GM23338 (cell line): ENCODE measurements around the gene MME. TPM values are rescaled to one million over a fixed set of nuclear protein-coding genes. Genes with fewer than 3 reads are reported as not detected.

ENCODE experiments used
- ATAC-seq: fragments of 200-7000 bp; cut with Tn5 transposase; 3 replicates; pipeline ENCODE4 v1.9.1; 2020
- DNase-seq: peaks from one replicate; pipeline ENCODE4 v3.0.0-alpha.2; 2015; ENCODE audit warnings: low spot score
- H2AFZ ChIP-seq: fragments of 200-600 bp; sonication (generic); 2 replicates; pipeline ENCODE4 v1.8.0; 2016; ENCODE audit warnings: antibody characterized with exemption, mild to moderate bottlenecking, moderate library complexity
- H3F3A ChIP-seq: fragments of 200-600 bp; sonication (generic); replicated peaks from 2 replicates; pipeline ENCODE4 v1.8.0; 2017; ENCODE audit warnings: antibody characterized with exemption, mixed run types, low read depth
- H3K27ac ChIP-seq: fragments of 200-600 bp; sonication (generic); 2 replicates; pipeline ENCODE4 v1.6.1; 2016; ENCODE audit warnings: low read depth
- H3K27me3 ChIP-seq: fragments of 200-600 bp; sonication (generic); 2 replicates; pipeline ENCODE4 v1.8.0; 2016; ENCODE audit warnings: mild to moderate bottlenecking, mixed run types, moderate library complexity; ENCODE audit not compliant: insufficient read depth
- H3K36me3 ChIP-seq: fragments of 200-600 bp; sonication (generic); 2 replicates; pipeline ENCODE4 v1.8.0; 2016; ENCODE audit warnings: mild to moderate bottlenecking; ENCODE audit not compliant: insufficient read depth
- H3K4me1 ChIP-seq: fragments of 200-600 bp; sonication (generic); 2 replicates; pipeline ENCODE4 v1.8.0; 2016; ENCODE audit warnings: mild to moderate bottlenecking, moderate library complexity; ENCODE audit not compliant: insufficient read depth
- H3K4me2 ChIP-seq: fragments of 200-600 bp; sonication (generic); 2 replicates; pipeline ENCODE4 v1.7.1; 2017; ENCODE audit warnings: mixed run types
- H3K4me3 ChIP-seq: fragments of 200-600 bp; sonication (generic); 2 replicates; pipeline ENCODE4 v1.6.1; 2016; ENCODE audit warnings: mixed run types
- H3K79me2 ChIP-seq: fragments of 200-600 bp; sonication (generic); replicated peaks from 2 replicates; pipeline ENCODE4 v1.8.0; 2017; ENCODE audit warnings: mild to moderate bottlenecking; ENCODE audit not compliant: insufficient read depth
- H3K9me2 ChIP-seq: fragments of 200-600 bp; sonication (generic); 2 replicates; pipeline ENCODE4 v1.8.0; 2017; ENCODE audit not compliant: insufficient read depth
- H4K20me1 ChIP-seq: fragments of 200-600 bp; sonication (generic); replicated peaks from 2 replicates; pipeline ENCODE4 v1.8.0; 2017; ENCODE audit warnings: mild to moderate bottlenecking; ENCODE audit not compliant: insufficient read depth
- H3K27ac Mint-ChIP-seq: 2 replicates; pipeline ENCODE4 v1.8.0; 2020; ENCODE audit warnings: inconsistent platforms, mild to moderate bottlenecking, moderate library complexity, mixed read lengths
- H3K27me3 Mint-ChIP-seq: 3 replicates; pipeline ENCODE4 v1.8.0; 2022; ENCODE audit warnings: low read depth, mild to moderate bottlenecking, moderate library complexity, mixed read lengths, inconsistent platforms; ENCODE audit not compliant: insufficient read depth, poor library complexity
- H3K36me3 Mint-ChIP-seq: 3 replicates; pipeline ENCODE4 v1.8.0; 2021; ENCODE audit warnings: low read depth, mild to moderate bottlenecking, inconsistent platforms, moderate library complexity, mixed read lengths
- H3K4me1 Mint-ChIP-seq: 3 replicates; pipeline ENCODE4 v1.8.0; 2020; ENCODE audit warnings: mild to moderate bottlenecking, inconsistent platforms, mixed read lengths
- H3K4me3 Mint-ChIP-seq: 3 replicates; pipeline ENCODE4 v1.8.0; 2021; ENCODE audit warnings: moderate library complexity, mild to moderate bottlenecking, inconsistent platforms, mixed read lengths
- H3K9me3 Mint-ChIP-seq: 3 replicates; pipeline ENCODE4 v1.8.0; 2020; ENCODE audit warnings: moderate library complexity, mild to moderate bottlenecking, inconsistent platforms, mixed read lengths
- CREB1 ChIP-seq: fragments of 250-450 bp; sonication (Bioruptor Pico); IDR thresholded peaks from 2 replicates; pipeline ENCODE4 v1.5.0; 2020; ENCODE audit warnings: low read depth, mild to moderate bottlenecking, moderate library complexity
- EZH2phosphoT487 ChIP-seq: fragments of 200-600 bp; sonication (generic); IDR thresholded peaks from one replicate; pipeline ENCODE4 v1.8.1; 2018; ENCODE audit warnings: antibody characterized with exemption; ENCODE audit not compliant: unreplicated experiment
- STAT1 ChIP-seq: IDR thresholded peaks from one replicate; pipeline ENCODE4 v1.6.1; 2016; ENCODE audit warnings: antibody characterized with exemption; ENCODE audit not compliant: unreplicated experiment
- ZNF114 ChIP-seq: fragments of 250-450 bp; sonication (Bioruptor Pico); IDR thresholded peaks from 2 replicates; pipeline ENCODE4 v1.5.0; 2020; ENCODE audit warnings: mild to moderate bottlenecking, moderate library complexity
- polyA plus RNA-seq: library from polyadenylated mRNA; unstranded; fragments of >200 nt; fragmentation: Nextera tagmentation; extraction: Ambion mirVana; gene quantifications from 2 replicates; pipeline ENCODE4 v1.2.1, GENCODE V29; 2016
- total RNA-seq: library from RNA; depleted of rRNA; stranded (reverse); fragments of >200 nt; shearing (Covaris generic); gene quantifications from 2 replicates; pipeline ENCODE4 v1.2.3, GENCODE V29; 2014
- TF ChIP-seq, protein P1 (sequence below): IDR thresholded peaks from 2 replicates; pipeline ENCODE4 v1.6.1; 2016; ENCODE audit warnings: antibody characterized with exemption
- TF ChIP-seq, protein P2 (sequence below), 2 experiments: fragments of 200-600 bp in 1 of 2; sonication (generic) in 1 of 2; conservative IDR thresholded peaks; 2 replicates each; pipeline versions ENCODE4 v1.5.1 to v1.6.1; 2016 to 2017; ENCODE audit warnings: antibody characterized with exemption in 2 of 2, low read depth in 2 of 2, mild to moderate bottlenecking in 2 of 2, moderate library complexity in 1 of 2
- TF ChIP-seq, protein P3 (sequence below): IDR thresholded peaks from one replicate; pipeline ENCODE4 v1.6.1; 2018; ENCODE audit warnings: antibody characterized with exemption; ENCODE audit not compliant: unreplicated experiment

Gene MME
- total and polyA plus RNA-seq, 2 experiments from 2014 or later: 15.2 to 76.7 TPM

DNA sequence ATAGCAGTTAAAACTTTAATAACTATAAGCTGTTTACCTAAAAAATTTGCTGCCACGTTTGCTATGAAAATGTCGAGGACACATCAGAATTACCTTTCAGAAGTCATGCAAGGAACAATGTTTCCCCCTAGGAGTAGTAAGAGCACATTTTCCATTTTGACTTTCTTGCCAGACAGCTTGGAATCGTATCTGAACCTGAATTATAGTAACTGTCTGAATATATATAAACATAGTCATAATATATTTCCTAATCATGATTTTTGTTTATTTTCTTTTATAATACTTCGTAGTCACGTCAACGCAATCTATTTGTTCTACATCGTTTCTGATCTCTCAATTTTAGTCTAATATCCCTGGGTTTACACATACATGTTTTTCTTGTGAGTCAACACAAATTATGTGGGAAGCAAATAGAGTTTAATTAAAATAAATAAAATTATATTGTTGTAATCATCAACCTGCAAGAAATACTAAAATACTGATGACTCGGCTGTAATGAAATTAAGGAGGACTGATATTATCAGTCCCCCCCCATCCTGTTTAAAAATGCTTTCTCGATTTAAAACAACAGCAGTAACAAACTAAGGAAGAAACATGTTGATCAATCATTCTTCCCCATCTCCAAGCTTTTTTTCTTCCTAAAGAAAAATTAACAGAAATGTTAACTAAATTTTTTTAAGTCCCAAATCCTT, 78.4 kb downstream of the MME start:
- DNase-seq (no peak), ATAC-seq (no peak)
- Histone ChIP-seq H4K20me1 (no peaks in the 10 kb centered on the region), H3F3A (no peaks in the 10 kb centered on the region), H3K9me2 (no peaks in the 10 kb centered on the region), H3K79me2 (no peaks in the 10 kb centered on the region), H3K4me3 (no peak overlapping the region), H3K27ac (no peak overlapping the region), H2AFZ (no peak overlapping the region), H3K4me2 (no peak overlapping the region), H3K36me3 (no peaks in the 10 kb centered on the region), H3K27me3 (no peaks in the 10 kb centered on the region), H3K4me1 (no peaks in the 10 kb centered on the region)
- H3K36me3 Mint-ChIP-seq: no peaks in the 10 kb centered on the region
- H3K27ac Mint-ChIP-seq: 0 out of 2 replicates have a peak overlapping the region, but pooled peaks have one; percentile 47
- no peaks in the 10 kb centered on the region for H3K27me3 Mint-ChIP-seq
- H3K4me1 Mint-ChIP-seq: no peaks in the 10 kb centered on the region
- TF ChIP-seq, protein P1, sequence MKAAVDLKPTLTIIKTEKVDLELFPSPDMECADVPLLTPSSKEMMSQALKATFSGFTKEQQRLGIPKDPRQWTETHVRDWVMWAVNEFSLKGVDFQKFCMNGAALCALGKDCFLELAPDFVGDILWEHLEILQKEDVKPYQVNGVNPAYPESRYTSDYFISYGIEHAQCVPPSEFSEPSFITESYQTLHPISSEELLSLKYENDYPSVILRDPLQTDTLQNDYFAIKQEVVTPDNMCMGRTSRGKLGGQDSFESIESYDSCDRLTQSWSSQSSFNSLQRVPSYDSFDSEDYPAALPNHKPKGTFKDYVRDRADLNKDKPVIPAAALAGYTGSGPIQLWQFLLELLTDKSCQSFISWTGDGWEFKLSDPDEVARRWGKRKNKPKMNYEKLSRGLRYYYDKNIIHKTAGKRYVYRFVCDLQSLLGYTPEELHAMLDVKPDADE: no peak
- TF ChIP-seq ZNF114 (CRISPR knock-in tag) (no peak), CREB1 (CRISPR knock-in tag) (no peak), EZH2phosphoT487 (no peak), STAT1 (no peak)
- TF ChIP-seq, protein P2, sequence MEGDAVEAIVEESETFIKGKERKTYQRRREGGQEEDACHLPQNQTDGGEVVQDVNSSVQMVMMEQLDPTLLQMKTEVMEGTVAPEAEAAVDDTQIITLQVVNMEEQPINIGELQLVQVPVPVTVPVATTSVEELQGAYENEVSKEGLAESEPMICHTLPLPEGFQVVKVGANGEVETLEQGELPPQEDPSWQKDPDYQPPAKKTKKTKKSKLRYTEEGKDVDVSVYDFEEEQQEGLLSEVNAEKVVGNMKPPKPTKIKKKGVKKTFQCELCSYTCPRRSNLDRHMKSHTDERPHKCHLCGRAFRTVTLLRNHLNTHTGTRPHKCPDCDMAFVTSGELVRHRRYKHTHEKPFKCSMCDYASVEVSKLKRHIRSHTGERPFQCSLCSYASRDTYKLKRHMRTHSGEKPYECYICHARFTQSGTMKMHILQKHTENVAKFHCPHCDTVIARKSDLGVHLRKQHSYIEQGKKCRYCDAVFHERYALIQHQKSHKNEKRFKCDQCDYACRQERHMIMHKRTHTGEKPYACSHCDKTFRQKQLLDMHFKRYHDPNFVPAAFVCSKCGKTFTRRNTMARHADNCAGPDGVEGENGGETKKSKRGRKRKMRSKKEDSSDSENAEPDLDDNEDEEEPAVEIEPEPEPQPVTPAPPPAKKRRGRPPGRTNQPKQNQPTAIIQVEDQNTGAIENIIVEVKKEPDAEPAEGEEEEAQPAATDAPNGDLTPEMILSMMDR (conservative IDR thresholded peaks at IDR 0.05; ENCODE audit: low read depth in 2 of 2): no peak
- TF ChIP-seq, protein P3, sequence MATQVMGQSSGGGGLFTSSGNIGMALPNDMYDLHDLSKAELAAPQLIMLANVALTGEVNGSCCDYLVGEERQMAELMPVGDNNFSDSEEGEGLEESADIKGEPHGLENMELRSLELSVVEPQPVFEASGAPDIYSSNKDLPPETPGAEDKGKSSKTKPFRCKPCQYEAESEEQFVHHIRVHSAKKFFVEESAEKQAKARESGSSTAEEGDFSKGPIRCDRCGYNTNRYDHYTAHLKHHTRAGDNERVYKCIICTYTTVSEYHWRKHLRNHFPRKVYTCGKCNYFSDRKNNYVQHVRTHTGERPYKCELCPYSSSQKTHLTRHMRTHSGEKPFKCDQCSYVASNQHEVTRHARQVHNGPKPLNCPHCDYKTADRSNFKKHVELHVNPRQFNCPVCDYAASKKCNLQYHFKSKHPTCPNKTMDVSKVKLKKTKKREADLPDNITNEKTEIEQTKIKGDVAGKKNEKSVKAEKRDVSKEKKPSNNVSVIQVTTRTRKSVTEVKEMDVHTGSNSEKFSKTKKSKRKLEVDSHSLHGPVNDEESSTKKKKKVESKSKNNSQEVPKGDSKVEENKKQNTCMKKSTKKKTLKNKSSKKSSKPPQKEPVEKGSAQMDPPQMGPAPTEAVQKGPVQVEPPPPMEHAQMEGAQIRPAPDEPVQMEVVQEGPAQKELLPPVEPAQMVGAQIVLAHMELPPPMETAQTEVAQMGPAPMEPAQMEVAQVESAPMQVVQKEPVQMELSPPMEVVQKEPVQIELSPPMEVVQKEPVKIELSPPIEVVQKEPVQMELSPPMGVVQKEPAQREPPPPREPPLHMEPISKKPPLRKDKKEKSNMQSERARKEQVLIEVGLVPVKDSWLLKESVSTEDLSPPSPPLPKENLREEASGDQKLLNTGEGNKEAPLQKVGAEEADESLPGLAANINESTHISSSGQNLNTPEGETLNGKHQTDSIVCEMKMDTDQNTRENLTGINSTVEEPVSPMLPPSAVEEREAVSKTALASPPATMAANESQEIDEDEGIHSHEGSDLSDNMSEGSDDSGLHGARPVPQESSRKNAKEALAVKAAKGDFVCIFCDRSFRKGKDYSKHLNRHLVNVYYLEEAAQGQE: no peak
- no peak overlapping the region for H3K4me3 Mint-ChIP-seq
- no peaks in the 10 kb centered on the region for H3K9me3 Mint-ChIP-seq

DNA sequence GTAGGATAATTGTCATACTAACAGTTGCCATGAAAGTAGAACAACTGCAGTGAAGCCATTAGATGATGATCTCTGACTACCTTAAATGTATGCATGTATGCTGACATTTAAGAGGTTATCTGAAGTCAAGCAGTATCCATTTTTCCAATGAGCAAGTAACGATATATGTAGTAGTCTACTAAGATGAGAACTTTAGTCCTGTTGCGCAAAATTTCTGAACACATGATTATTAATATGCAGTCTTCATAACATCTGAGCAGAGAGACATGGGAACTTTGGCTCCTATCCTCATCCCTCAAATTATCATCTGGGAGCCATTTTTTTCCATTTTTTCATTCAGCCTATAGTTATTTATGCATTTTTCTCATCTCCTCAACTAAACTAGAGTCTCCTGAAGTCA, 79.2 kb downstream of the MME start:
- ATAC-seq: no peak
- no peaks in the 10 kb centered on the region for H3K79me2 ChIP-seq
- no peak for TF ChIP-seq EZH2phosphoT487
- TF ChIP-seq STAT1: no peak

More for the DNA sequence above, 79.2 kb downstream of the MME start:
- Histone ChIP-seq H2AFZ (no peak overlapping the region), H3K27ac (no peak overlapping the region), H3K4me3 (no peak overlapping the region), H3K36me3 (no peaks in the 10 kb centered on the region), H3F3A (no peaks in the 10 kb centered on the region), H3K4me1 (no peaks in the 10 kb centered on the region), H4K20me1 (no peaks in the 10 kb centered on the region), H3K9me2 (no peaks in the 10 kb centered on the region), H3K4me2 (no peak overlapping the region), H3K27me3 (no peaks in the 10 kb centered on the region)
- H3K9me3 Mint-ChIP-seq: no peaks in the 10 kb centered on the region
- H3K36me3 Mint-ChIP-seq: no peaks in the 10 kb centered on the region
- H3K27ac Mint-ChIP-seq: no peak overlapping the region
- DNase-seq: no peak
- no peak overlapping the region for H3K4me3 Mint-ChIP-seq
- no peaks in the 10 kb centered on the region for H3K27me3 Mint-ChIP-seq
- no peaks in the 10 kb centered on the region for H3K4me1 Mint-ChIP-seq
